Lung (tissue), 12 donors: Measurements from ENCODE around the gene PDE4B. TPM values are rescaled to one million over a fixed set of nuclear protein-coding genes. Genes with fewer than 3 reads are reported as not detected.

ENCODE experiments used
- ATAC-seq: fragments of 200-7000 bp; cut with Tn5 transposase; one replicate; pipeline ENCODE4 v1.9.1; 2020; ENCODE audit warnings: moderate number of reproducible peaks; ENCODE audit not compliant: insufficient read depth, low FRiP score
- DNase-seq, 3 donors: peaks; one replicate each; pipeline ENCODE4 v3.0.0-alpha.2; 2013 to 2017
- H3K27ac ChIP-seq, 2 donors: one replicate each; pipeline ENCODE4 v1.5.1; 2013; ENCODE audit warnings: mild to moderate bottlenecking in 2 of 2, moderate library complexity in 2 of 2, control low read depth in 1 of 2, inconsistent platforms in 1 of 2, low read depth in 1 of 2, low read length in 1 of 2
- H3K27me3 ChIP-seq, 3 donors: one replicate each; pipeline ENCODE4 v1.5.1; 2013; ENCODE audit warnings: low read length in 2 of 3; ENCODE audit not compliant: control insufficient read depth in 3 of 3, insufficient read depth in 3 of 3
- H3K36me3 ChIP-seq, 4 donors: one replicate each; pipeline ENCODE4 v1.5.1; 2013; ENCODE audit warnings: low read length in 4 of 4, mild to moderate bottlenecking in 1 of 4, moderate library complexity in 1 of 4; ENCODE audit not compliant: control insufficient read depth in 4 of 4, insufficient read depth in 4 of 4
- H3K4me1 ChIP-seq, 5 donors: one replicate each; pipeline ENCODE4 v1.5.1; 2013; ENCODE audit warnings: low read length in 5 of 5, mild to moderate bottlenecking in 2 of 5, moderate library complexity in 1 of 5; ENCODE audit not compliant: control insufficient read depth in 5 of 5, insufficient read depth in 5 of 5
- H3K4me3 ChIP-seq: one replicate; pipeline ENCODE4 v1.5.1; 2013; ENCODE audit warnings: mild to moderate bottlenecking, control low read depth, moderate library complexity
- H3K9ac ChIP-seq, 2 donors: one replicate each; pipeline ENCODE4 v1.5.1; 2013; ENCODE audit warnings: low read length in 2 of 2, control low read depth in 1 of 2; ENCODE audit not compliant: insufficient read depth in 1 of 2
- H3K9me3 ChIP-seq, 4 donors: one replicate each; pipeline ENCODE4 v1.5.1; 2013; ENCODE audit warnings: low read length in 3 of 4, mild to moderate bottlenecking in 1 of 4, moderate library complexity in 1 of 4; ENCODE audit not compliant: control insufficient read depth in 4 of 4, insufficient read depth in 3 of 4
- CTCF ChIP-seq: IDR thresholded peaks from 2 replicates; pipeline ENCODE4 v1.5.1; 2012; ENCODE audit warnings: mild to moderate bottlenecking; ENCODE audit errors: control extremely low read depth, extremely low read depth
- WGBS, 2 donors: extraction: QIAGEN DNeasy Blood & Tissue Kit; methylation state at CpG; one replicate each; pipeline ENCODE4 v1.1.7; 2013; 5-methylcytosine and 5-hydroxymethylcytosine counted together
- polyA plus RNA-seq, 2 donors: library from polyadenylated mRNA; stranded (reverse); fragments of 200-250 nt; gene quantifications; one replicate each; pipeline ENCODE4 v1.2.1, GENCODE V29; 2013
- total RNA-seq, 2 donors: library from RNA; depleted of rRNA in 1 of 2; stranded (reverse); fragments of >200 nt in 1 of 2; gene quantifications; one replicate each; pipeline ENCODE4 v1.2.1, GENCODE V29; 2014 to 2021
- donor health status: control.
- donor health status: control.
- donor health status: Bipolar disorder and iron deficiency.
- donor health status: healthy.
- donor health status: DM: yes; HTN: yes; CAD: no.

Gene PDE4B
- total and polyA plus RNA-seq, 4 donors = 4.0 to 96.2 (median 20.2) TPM

GRCh38 chr1:65880611-65881010 lies 87.9 kb downstream of the PDE4B start:
- peaks cover 0 to 20% (median 0%) of the 10 kb centered on the region in 5 donors for H3K4me1 ChIP-seq
- no peak overlapping the region for H3K27ac ChIP-seq
- no peaks in the 10 kb centered on the region for H3K36me3 ChIP-seq
- TF ChIP-seq CTCF = no peak
- no peaks in the 10 kb centered on the region for H3K27me3 ChIP-seq
- H3K9ac ChIP-seq = no peak overlapping the region
- no peak overlapping the region for H3K4me3 ChIP-seq
- ATAC-seq = no peak
- WGBS, 2 donors = 75 to 82% methylated on average over 4 of the region's 4 CpGs
- DNase-seq = no peak
- H3K9me3 ChIP-seq = no peaks in the 10 kb centered on the region

GRCh38 chr1:65881067-65881594 lies 88.4 kb downstream of the PDE4B start:
- Histone ChIP-seq H3K9me3 (no peaks in the 10 kb centered on the region), H3K9ac (no peak overlapping the region), H3K4me1 (peaks cover 0 to 20% (median 0%) of the 10 kb centered on the region in 5 donors), H3K36me3 (no peaks in the 10 kb centered on the region), H3K27ac (no peak overlapping the region), H3K4me3 (no peak overlapping the region), H3K27me3 (no peaks in the 10 kb centered on the region)
- no peak for DNase-seq
- 66 to 76% methylated on average over 2 of the region's 2 CpGs for WGBS, 2 donors
- no peak for TF ChIP-seq CTCF
- no peak for ATAC-seq

GRCh38 chr1:65882076-65882475 lies 89.4 kb downstream of the PDE4B start:
- 64 to 92% methylated on average over 1 of the region's 1 CpG for WGBS, 2 donors
- H3K4me3 ChIP-seq = no peak overlapping the region
- ATAC-seq = no peak

More at GRCh38 chr1:65882076-65882475, 89.4 kb downstream of the PDE4B start:
- peaks cover 0 to 20% (median 0%) of the 10 kb centered on the region in 5 donors for H3K4me1 ChIP-seq
- DNase-seq = peak in 2 of 3 donors; percentile 56 to 65
- no peaks in the 10 kb centered on the region for H3K27me3 ChIP-seq
- H3K9ac ChIP-seq = no peak overlapping the region
- TF ChIP-seq CTCF = no peak
- H3K36me3 ChIP-seq = no peaks in the 10 kb centered on the region
- no peaks in the 10 kb centered on the region for H3K9me3 ChIP-seq
- no peak overlapping the region for H3K27ac ChIP-seq
